HEK293 (cell line): ENCODE results near the gene DMD.

Experiments
- CTCF ChIP-seq: fragments of 450-650 bp; formaldehyde crosslinking; IDR thresholded peaks from 2 replicates; pipeline ENCODE4 v1.5.1; 2016; ENCODE audit warnings: missing biosample characterization, missing genetic modification characterization
- PATZ1 ChIP-seq: fragments of 450-650 bp; formaldehyde crosslinking; IDR thresholded peaks from 2 replicates; pipeline ENCODE4 v1.5.1; 2016; ENCODE audit warnings: missing biosample characterization, missing genetic modification characterization
- PRDM10 ChIP-seq: fragments of 450-650 bp; formaldehyde crosslinking; IDR thresholded peaks from 2 replicates; pipeline ENCODE4 v1.5.1; 2016; ENCODE audit warnings: missing biosample characterization, missing genetic modification characterization
- ZBTB17 ChIP-seq: fragments of 450-650 bp; formaldehyde crosslinking; IDR thresholded peaks from 2 replicates; pipeline ENCODE4 v1.5.1; 2016; ENCODE audit warnings: missing biosample characterization, missing genetic modification characterization
- ZBTB6 ChIP-seq: fragments of 450-650 bp; formaldehyde crosslinking; IDR thresholded peaks from 2 replicates; pipeline ENCODE4 v1.5.1; 2017; ENCODE audit warnings: missing biosample characterization, missing genetic modification characterization
- ZNF121 ChIP-seq: fragments of 450-650 bp; formaldehyde crosslinking; IDR thresholded peaks from 2 replicates; pipeline ENCODE4 v1.5.1; 2016; ENCODE audit warnings: missing biosample characterization, missing genetic modification characterization
- ZNF311 ChIP-seq: fragments of 450-650 bp; formaldehyde crosslinking; IDR thresholded peaks from 2 replicates; pipeline ENCODE4 v1.5.1; 2017; ENCODE audit warnings: missing biosample characterization, missing genetic modification characterization, borderline replicate concordance
- ZNF449 ChIP-seq: fragments of 450-650 bp; formaldehyde crosslinking; IDR thresholded peaks from 2 replicates; pipeline ENCODE4 v1.5.1; 2017; ENCODE audit warnings: missing biosample characterization, mild to moderate bottlenecking, missing genetic modification characterization, moderate library complexity
- TF ChIP-seq, protein P1 (sequence below): fragments of 450-650 bp; formaldehyde crosslinking; IDR thresholded peaks from 2 replicates; pipeline ENCODE4 v1.5.1; 2017; ENCODE audit warnings: missing biosample characterization, missing genetic modification characterization

DNA sequence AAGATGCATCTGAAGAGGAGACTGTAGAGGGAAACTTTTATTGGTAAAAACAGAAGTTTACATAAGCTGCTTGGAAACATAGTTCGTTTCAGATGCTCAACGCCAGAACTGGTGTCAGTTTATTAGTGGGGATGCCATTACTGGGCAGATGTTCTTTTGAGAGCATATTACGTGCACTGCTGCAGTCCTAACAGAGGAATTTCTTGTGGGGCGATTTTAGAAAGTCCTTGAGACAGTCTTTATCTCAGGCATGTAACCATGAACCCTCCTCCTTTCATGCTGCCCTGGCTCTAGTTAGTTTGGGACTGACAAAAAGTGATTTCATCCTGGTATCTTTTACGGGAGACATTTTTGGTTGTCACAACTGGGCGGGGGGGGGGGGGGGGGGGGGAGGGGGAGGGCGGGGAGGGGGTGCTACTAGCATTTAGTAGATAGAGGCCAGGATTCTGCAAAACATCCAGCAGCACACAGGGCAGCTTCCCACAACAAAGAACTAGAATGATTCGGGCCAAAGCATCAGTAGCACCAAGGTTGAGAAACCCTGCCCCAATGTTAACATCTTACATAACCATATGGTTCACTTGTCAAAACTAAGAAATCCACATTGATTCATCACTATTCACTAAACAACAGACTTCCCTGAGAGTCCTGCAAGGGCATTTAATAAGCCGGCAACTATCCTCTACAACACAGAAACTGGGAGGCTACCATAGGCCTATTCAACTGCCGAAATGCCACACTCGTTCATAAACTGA lies 2021.0 kb downstream of the DMD start:
- TF ChIP-seq ZNF449 (tag by site-specific recombination) = no peak
- TF ChIP-seq CTCF (tag by site-specific recombination) = no peak
- no peak for TF ChIP-seq PATZ1 (tag by site-specific recombination)
- no peak for TF ChIP-seq ZNF121 (tag by site-specific recombination)
- no peak for TF ChIP-seq ZBTB17 (tag by site-specific recombination)
- no peak for TF ChIP-seq PRDM10 (tag by site-specific recombination)
- TF ChIP-seq ZNF311 (tag by site-specific recombination) = no peak
- TF ChIP-seq, protein P1, sequence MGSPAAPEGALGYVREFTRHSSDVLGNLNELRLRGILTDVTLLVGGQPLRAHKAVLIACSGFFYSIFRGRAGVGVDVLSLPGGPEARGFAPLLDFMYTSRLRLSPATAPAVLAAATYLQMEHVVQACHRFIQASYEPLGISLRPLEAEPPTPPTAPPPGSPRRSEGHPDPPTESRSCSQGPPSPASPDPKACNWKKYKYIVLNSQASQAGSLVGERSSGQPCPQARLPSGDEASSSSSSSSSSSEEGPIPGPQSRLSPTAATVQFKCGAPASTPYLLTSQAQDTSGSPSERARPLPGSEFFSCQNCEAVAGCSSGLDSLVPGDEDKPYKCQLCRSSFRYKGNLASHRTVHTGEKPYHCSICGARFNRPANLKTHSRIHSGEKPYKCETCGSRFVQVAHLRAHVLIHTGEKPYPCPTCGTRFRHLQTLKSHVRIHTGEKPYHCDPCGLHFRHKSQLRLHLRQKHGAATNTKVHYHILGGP (tag by site-specific recombination) = no peak
- no peak for TF ChIP-seq ZBTB6
